Testis (tissue), 2 donors: ENCODE data around the gene OR52E2.

Experiments used
- CTCF ChIP-seq, 3 experiments: fragments of 450-650 bp in 2 of 3; fragments of 200-600 bp in 1 of 3; sonication (generic) in 1 of 3; IDR thresholded peaks; one replicate each; pipeline ENCODE4 v1.5.1; 2016 to 2019; ENCODE audit warnings: antibody characterized with exemption in 3 of 3, mild to moderate bottlenecking in 2 of 3, moderate library complexity in 1 of 3
- POLR2A ChIP-seq: fragments of 450-650 bp; IDR thresholded peaks from one replicate; pipeline ENCODE4 v1.6.1; 2017; ENCODE audit warnings: antibody characterized with exemption, mild to moderate bottlenecking, moderate library complexity

GRCh38 chr11:5102246-5102645 is 42.8 kb upstream of the OR52E2 start:
- TF ChIP-seq CTCF (IDR thresholded peaks at IDR 0.05) (no peak), POLR2A (no peak)
